ENCODE measurements around the gene EXOC3L1. TPM values are rescaled to one million over a fixed set of nuclear protein-coding genes. Genes with fewer than 3 reads are reported as not detected.
A peak's percentile ranks its signal among the peaks of the same experiment; 100 is the strongest.

The EXOC3L1 gene
- total and polyA plus RNA-seq, 2 of the 13 experiments (the other 11 are each of a cell fraction or from before 2014, with no cell fraction given) = 0.12 TPM; not detected in 1

- TF ChIP-seq ZNF407 (CRISPR knock-in tag; IDR thresholded peaks at IDR 0.05; ENCODE audit: not compliant biosample characterization) (no peak), ZNF335 (CRISPR knock-in tag; IDR thresholded peaks at IDR 0.05) (no peak), ZNF530 (CRISPR knock-in tag; IDR thresholded peaks at IDR 0.05; ENCODE audit: low read depth) (no peak), ZNF446 (CRISPR knock-in tag; IDR thresholded peaks at IDR 0.05) (peak; percentile 86), AKAP8 (CRISPR knock-in tag; IDR thresholded peaks at IDR 0.05) (peak; percentile 89), HNRNPH1 (optimal IDR thresholded peaks at IDR 0.05; ENCODE audit: low read depth, low read length) (peak; percentile 57), ZMYM3 (CRISPR knock-in tag; IDR thresholded peaks at IDR 0.05) (peak; percentile 88), AGO1 (IDR thresholded peaks at IDR 0.05; ENCODE audit: low read depth, low read length, poor library complexity, severe bottlenecking) (peak; percentile 50), THRA (CRISPR knock-in tag; IDR thresholded peaks at IDR 0.05; ENCODE audit: borderline replicate concordance) (peak; percentile 51; the same call in 1 of the 2 replicates), SRF (IDR thresholded peaks at IDR 0.05; ENCODE audit: low read depth, low read length) (peak; percentile 66), ZNF484 (CRISPR knock-in tag; IDR thresholded peaks at IDR 0.05; ENCODE audit: borderline replicate concordance, low read depth) (no peak), ZKSCAN5 (CRISPR knock-in tag; IDR thresholded peaks at IDR 0.05) (no peak), RFX3 (CRISPR knock-in tag; IDR thresholded peaks at IDR 0.05) (no peak), DNMT3B (CRISPR knock-in tag; conservative IDR thresholded peaks at IDR 0.05) (no peak), ZNF552 (CRISPR knock-in tag; IDR thresholded peaks at IDR 0.05; ENCODE audit: borderline replicate concordance) (no peak), SYNCRIP (IDR thresholded peaks at IDR 0.05; ENCODE audit: insufficient read depth, low read depth, low read length) (no peak), ONECUT2 (CRISPR knock-in tag; IDR thresholded peaks at IDR 0.05) (peak; percentile 18; the same call in 1 of the 2 replicates)
- TF ChIP-seq, protein P1, sequence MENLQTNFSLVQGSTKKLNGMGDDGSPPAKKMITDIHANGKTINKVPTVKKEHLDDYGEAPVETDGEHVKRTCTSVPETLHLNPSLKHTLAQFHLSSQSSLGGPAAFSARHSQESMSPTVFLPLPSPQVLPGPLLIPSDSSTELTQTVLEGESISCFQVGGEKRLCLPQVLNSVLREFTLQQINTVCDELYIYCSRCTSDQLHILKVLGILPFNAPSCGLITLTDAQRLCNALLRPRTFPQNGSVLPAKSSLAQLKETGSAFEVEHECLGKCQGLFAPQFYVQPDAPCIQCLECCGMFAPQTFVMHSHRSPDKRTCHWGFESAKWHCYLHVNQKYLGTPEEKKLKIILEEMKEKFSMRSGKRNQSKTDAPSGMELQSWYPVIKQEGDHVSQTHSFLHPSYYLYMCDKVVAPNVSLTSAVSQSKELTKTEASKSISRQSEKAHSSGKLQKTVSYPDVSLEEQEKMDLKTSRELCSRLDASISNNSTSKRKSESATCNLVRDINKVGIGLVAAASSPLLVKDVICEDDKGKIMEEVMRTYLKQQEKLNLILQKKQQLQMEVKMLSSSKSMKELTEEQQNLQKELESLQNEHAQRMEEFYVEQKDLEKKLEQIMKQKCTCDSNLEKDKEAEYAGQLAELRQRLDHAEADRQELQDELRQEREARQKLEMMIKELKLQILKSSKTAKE (CRISPR knock-in tag; IDR thresholded peaks at IDR 0.05; ENCODE audit: borderline replicate concordance) = 0 out of 2 replicates have a peak, but pooled peaks have one; percentile 8
Observed at GRCh38 chr16:67191995-67192681, 2.2 kb upstream of the EXOC3L1 start, which contains the start of gene E2F4 (continued).

Measured in HepG2 (cell line).